ENCODE measurements around the gene NELL1.

Gene NELL1

DNA sequence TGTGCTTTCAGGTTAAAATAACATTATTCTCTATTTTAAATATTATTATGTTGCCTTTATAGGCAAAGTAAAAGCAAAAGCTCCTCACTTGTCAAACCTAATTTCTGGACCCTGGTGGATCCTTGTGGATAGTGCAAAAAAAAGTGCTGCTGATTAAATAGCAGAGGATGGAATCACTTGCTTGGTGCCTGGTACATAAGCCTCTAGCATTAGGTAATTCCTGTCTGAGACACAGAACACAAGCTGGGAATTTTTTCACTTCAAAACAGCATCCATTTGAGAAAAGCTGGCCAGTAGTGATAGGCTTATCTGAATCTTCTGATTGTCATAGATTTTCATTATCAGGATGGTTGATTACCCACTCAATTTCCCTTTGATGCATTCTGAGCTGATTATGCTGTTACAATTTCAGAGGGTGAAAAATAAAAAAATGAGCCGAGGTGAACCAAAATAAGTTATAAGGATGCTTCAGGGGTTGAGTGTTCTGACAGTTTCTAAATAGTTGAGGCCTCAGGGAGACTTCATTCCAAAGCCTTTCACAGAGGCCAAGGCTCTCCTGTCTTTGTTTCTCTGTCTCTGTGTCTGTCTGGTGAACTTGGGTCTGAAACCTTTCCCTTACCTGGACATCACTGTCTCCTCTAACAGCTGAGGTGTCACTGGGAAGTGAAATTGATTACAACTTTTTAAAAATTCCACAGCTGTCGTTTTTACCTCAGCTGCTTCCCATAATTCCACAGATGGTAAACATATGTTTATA, 242.9 kb downstream of the NELL1 start:
- TF ChIP-seq, protein P1, sequence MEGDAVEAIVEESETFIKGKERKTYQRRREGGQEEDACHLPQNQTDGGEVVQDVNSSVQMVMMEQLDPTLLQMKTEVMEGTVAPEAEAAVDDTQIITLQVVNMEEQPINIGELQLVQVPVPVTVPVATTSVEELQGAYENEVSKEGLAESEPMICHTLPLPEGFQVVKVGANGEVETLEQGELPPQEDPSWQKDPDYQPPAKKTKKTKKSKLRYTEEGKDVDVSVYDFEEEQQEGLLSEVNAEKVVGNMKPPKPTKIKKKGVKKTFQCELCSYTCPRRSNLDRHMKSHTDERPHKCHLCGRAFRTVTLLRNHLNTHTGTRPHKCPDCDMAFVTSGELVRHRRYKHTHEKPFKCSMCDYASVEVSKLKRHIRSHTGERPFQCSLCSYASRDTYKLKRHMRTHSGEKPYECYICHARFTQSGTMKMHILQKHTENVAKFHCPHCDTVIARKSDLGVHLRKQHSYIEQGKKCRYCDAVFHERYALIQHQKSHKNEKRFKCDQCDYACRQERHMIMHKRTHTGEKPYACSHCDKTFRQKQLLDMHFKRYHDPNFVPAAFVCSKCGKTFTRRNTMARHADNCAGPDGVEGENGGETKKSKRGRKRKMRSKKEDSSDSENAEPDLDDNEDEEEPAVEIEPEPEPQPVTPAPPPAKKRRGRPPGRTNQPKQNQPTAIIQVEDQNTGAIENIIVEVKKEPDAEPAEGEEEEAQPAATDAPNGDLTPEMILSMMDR (IDR thresholded peaks at IDR 0.05; ENCODE audit: control insufficient read depth, insufficient read depth, low read depth, low read length, missing control alignments), result no peak

DNA sequence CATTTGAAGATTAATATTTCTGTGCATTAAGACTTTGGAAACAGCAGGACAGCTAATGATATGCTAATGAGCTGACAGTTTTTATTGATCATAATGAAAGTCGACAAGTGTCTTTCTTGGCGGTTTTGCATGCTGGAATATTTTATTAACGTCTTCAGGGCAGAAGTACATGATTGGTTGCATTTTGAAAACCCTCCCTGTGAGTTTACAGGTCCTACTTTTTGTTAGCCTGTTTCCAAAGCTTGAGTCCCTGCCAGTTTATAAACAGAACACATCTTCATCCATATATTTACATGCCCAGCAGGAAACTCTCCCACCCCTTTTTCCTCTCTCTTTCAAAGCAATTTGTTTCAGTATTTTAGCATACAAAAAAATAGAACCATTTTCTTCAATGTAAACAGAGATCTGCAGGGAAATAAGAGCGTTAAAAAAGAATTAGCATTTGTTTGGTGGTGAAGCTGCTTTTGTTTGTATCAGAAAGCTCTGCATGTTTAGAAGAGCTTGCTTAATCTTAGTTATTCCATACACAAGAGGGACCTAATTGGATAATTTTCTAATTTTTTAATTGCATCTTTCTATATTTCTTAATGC, 243.6 kb downstream of the NELL1 start:
- DNase-seq (ENCODE audit: low read depth), result no peak
- TF ChIP-seq, protein P1 (IDR thresholded peaks at IDR 0.05; ENCODE audit: control insufficient read depth, insufficient read depth, low read depth, low read length, missing control alignments), result no peak
- no peak overlapping the region for H3K4me3 ChIP-seq (ENCODE audit: control insufficient read depth, low read depth, low read length)

More for the DNA sequence above, 242.9 kb downstream of the NELL1 start:
- no peak for DNase-seq (ENCODE audit: low read depth)
- H3K4me3 ChIP-seq (ENCODE audit: control insufficient read depth, low read depth, low read length), result no peak overlapping the region

DNA sequence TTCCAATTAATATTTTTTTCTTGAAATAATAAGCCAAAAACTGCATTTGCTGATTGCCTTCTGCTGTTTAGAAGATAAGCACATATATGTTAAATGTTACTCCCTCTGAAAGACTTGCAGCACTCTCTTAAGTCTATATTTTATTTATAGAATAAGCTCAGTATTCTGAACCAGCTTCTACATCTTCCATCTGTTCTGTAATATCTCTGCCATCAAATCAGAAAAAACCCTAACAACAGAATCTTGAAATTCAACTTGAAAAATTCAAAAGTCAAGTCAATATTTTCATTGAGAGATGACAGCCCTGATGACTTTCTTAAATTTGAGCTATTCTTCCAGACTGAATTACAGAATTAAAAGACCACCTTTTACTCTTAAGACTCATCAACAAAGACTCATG, 247.9 kb downstream of the NELL1 start:
- H3K4me3 ChIP-seq (ENCODE audit: control insufficient read depth, low read depth, low read length), result no peak overlapping the region
- TF ChIP-seq, protein P1 (IDR thresholded peaks at IDR 0.05; ENCODE audit: control insufficient read depth, insufficient read depth, low read depth, low read length, missing control alignments), result no peak
- no peak for DNase-seq (ENCODE audit: low read depth)

DNA sequence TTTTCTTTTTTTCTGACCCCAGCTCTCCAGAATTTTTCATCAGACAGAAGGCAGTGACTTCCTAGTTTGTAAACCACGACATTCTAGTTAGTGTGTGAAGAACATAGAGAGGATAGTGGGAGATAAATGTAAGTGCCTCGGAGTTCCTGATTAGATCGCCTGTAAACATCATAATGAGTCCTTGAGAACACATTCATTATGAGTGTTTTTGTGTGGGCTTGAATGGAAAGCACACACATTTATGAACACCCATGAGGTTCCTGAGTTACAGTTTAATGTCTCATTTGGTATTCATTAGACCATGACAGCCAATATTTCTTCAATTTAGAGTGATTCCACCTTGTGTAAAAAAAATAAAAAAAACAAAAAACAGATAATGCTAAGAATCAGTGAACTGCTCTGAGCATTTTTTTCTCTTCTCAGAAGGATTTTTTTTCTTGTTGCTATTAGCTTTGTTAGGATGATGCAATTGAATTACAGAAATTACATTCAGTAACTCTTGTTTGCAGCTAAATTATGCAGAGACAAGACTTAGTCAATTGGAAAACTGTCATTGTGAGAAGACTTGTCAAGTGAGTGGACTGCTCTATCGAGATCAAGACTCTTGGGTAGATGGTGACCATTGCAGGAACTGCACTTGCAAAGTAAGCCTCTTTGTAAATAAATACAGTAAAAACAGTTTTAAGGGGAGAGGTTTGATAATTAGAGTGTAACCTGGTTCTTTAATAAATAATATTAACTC, 257.6 kb downstream of the NELL1 start:
- H3K4me3 ChIP-seq (ENCODE audit: control insufficient read depth, low read depth, low read length), result no peak overlapping the region
- no peak for DNase-seq (ENCODE audit: low read depth)
- TF ChIP-seq, protein P1 (IDR thresholded peaks at IDR 0.05; ENCODE audit: control insufficient read depth, insufficient read depth, low read depth, low read length, missing control alignments), result no peak

DNA sequence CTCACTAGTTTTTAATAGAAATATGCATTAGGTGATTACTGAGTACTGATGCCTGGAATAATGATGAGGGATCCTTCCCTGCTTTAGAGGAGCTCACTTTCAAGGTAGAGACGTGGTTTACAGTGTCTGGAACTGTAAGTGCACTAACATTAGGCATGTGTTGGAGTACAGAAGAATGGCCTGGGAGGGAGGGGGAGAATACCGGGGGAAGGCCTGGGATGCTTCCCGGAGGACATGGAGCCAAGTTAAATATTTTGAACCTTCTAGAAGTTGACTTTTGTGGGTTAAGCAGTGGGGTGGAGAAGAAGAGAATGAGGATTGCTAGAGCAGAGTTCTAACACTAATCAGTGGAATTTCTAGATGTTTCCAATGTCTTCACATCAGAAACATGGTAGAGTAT, 261.6 kb downstream of the NELL1 start:
- no peak overlapping the region for H3K4me3 ChIP-seq (ENCODE audit: control insufficient read depth, low read depth, low read length)
- TF ChIP-seq, protein P1 (IDR thresholded peaks at IDR 0.05; ENCODE audit: control insufficient read depth, insufficient read depth, low read depth, low read length, missing control alignments), result no peak
- no peak for DNase-seq (ENCODE audit: low read depth)

DNA sequence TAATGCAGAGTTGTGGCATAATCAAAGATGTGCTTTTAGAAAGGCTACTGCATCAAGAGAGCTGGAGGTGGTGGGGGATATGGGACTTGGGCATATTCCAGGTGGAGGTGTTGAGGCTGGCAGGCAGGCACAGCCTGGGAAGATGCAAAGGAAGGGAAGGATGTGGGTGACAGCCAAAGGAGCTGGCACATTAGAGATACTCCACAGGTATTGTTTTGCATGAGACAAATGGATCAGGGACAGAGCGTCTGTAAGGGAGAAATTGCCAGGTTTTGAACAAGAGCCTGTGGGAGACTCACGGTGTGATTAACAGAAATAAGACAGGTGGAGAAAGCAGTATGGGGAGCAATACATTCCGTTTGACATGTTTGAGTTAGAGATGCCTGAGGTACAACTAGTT, 263.7 kb downstream of the NELL1 start:
- no peak overlapping the region for H3K4me3 ChIP-seq (ENCODE audit: control insufficient read depth, low read depth, low read length)
- DNase-seq (ENCODE audit: low read depth), result no peak
- TF ChIP-seq, protein P1 (IDR thresholded peaks at IDR 0.05; ENCODE audit: control insufficient read depth, insufficient read depth, low read depth, low read length, missing control alignments), result no peak
